ENCODE results near the gene ADM. TPM values are rescaled to one million over a fixed set of nuclear protein-coding genes. Genes with fewer than 3 reads are reported as not detected.

Gene ADM
- polyA plus RNA-seq, 2 of the 4 experiments (the other 2 are of a cell fraction), result 66.3 to 72.1 TPM

DNA sequence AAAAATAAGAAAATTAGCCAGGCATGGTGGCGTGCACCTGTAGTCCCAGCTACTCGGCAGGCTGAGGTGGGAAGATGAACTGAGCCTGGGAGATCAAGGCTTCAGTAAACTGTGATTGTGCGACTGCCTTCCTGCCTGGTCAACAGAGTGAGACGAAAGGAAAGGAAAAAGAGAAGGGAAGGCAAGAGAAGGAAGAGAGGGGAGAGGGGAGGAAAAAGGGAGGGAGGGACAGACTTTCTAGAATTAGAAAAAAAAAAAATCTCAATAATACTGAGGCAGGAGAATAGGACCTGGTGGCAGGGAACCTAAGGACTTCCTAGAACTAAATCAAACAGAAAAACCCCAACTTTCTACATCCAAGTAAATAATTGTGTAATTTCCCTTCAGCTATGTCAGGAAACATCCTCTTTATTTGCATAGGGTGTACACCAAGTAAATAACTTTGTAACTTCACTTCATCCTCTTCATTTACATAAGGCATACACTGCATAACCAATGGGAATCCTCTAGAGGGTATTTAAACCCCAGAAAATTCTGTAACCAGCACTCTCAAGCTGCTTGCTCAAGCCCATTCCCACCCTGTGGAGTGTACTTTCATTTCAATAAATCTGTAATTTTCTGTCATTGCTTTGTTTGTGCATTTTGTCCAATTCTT lies 19.6 kb upstream of the ADM start:
- peak overlapping the region; percentile 72 for H3K4me2 ChIP-seq
- no peak overlapping the region for H3K4me3 ChIP-seq
- no peak for TF ChIP-seq RNF2 (IDR thresholded peaks at IDR 0.05; ENCODE audit: borderline replicate concordance, low read depth)
- no peak for TF ChIP-seq CHD2 (IDR thresholded peaks at IDR 0.05; ENCODE audit: low read length, partially characterized antibody)
- no peak for TF ChIP-seq RCOR1 (IDR thresholded peaks at IDR 0.05; ENCODE audit: low read depth, low read length)
- 0 out of 2 replicates have a peak, but pooled peaks have one; percentile 21 for TF ChIP-seq HES2 (IDR thresholded peaks at IDR 0.05)
- TF ChIP-seq SMC3 (IDR thresholded peaks at IDR 0.05), result 0 out of 3 replicates have a peak, but pooled peaks have one; percentile 13
- peak; percentile 75 to 80; a peak in 3 of 4 replicates for TF ChIP-seq CEBPB (IDR thresholded peaks at IDR 0.05)
- H3K4me1 ChIP-seq, result peaks cover 21% of the 10 kb centered on the region
- FAIRE-seq, result no peak
- peak in 1 of 2 experiments; percentile 65 for DNase-seq (ENCODE audit: low read depth in 1 of 2, low spot score in 1 of 2)
- peak overlapping the region; percentile 34 to 50; a peak in 4 of 6 replicates for H3K27ac ChIP-seq
- H3K9me3 ChIP-seq, result no peaks in the 10 kb centered on the region
- 55% methylated on average over 4 of the region's 4 CpGs for WGBS (ENCODE audit: missing lambda C conversion rate)
- ChIA-PET CTCF (interaction anchor here (0.6 to 3.0 kb wide), 7 partner anchors 11 to 551 kb away, joined by 3 to 8 read pairs (median 3); no protein-coding TSS in a partner anchor), POLR2A (interaction anchor here (1.1 to 1.6 kb wide), 2 partner anchors 18 to 19 kb away, joined by 3 to 8 read pairs; partner anchors contain the start of gene ADM)
- ATAC-seq, result peak; percentile 65 to 85; a peak in 5 of 6 replicates

DNA sequence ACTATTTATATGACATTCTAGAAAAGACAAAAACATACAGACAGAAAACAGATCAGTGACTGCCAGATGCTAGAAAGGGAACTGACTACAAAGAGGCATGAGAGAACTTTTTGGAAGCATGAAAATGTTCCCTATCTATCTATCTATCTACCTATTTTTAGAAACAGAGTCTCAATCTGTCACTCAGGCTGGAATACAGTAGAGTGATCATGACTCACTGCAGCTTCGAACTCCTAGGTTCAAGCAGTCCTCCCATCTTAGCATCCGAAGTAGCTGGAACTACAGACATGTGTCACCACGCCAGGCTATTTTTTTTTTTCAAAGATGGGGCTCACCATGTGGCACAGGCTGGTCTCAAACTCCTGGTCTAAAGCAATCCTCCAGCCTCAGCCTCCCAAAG lies 17.7 kb upstream of the ADM start:
- no peak for DNase-seq (ENCODE audit: low read depth in 1 of 2, low spot score in 1 of 2)
- ChIA-PET POLR2A (interaction anchor here (0.7 kb wide), 1 partner anchor 459 kb away, joined by 4 read pairs; no protein-coding TSS in a partner anchor), CTCF (interaction anchor here (0.6 kb wide), 1 partner anchor 13 kb away, joined by 3 read pairs; no protein-coding TSS in a partner anchor)
- no peak for TF ChIP-seq JUNB (IDR thresholded peaks at IDR 0.05)
- Histone ChIP-seq H3K27ac (no peak overlapping the region), H3K4me2 (no peak overlapping the region), H3K9me3 (no peaks in the 10 kb centered on the region), H3K4me3 (no peak overlapping the region), H3K4me1 (peaks cover 29% of the 10 kb centered on the region)
- ATAC-seq, result no peak
- FAIRE-seq, result no peak
- WGBS (ENCODE audit: missing lambda C conversion rate), result 76% methylated on average over 3 of the region's 3 CpGs

GRCh38 chr11:10287766-10288715 lies 16.8 kb upstream of the ADM start:
- Histone ChIP-seq H3K4me2 (no peak overlapping the region), H3K27ac (no peak overlapping the region), H3K4me1 (peaks cover 38% of the 10 kb centered on the region), H3K9me3 (no peaks in the 10 kb centered on the region), H3K4me3 (no peak overlapping the region)
- FAIRE-seq (no peak), DNase-seq (ENCODE audit: low read depth in 1 of 2, low spot score in 1 of 2) (no peak), ATAC-seq (no peak)
- WGBS (ENCODE audit: missing lambda C conversion rate), result 92% methylated on average over 5 of the region's 9 CpGs
- CTCF ChIA-PET, result interaction anchor here (0.8 to 1.6 kb wide), 4 partner anchors 13 to 80 kb away, joined by 3 to 5 read pairs (median 4); partner anchors contain the start of gene ADM
- POLR2A ChIA-PET, result interaction anchor here (0.8 to 0.9 kb wide), 2 partner anchors 15 to 16 kb away, joined by 3 to 5 read pairs; partner anchors contain the start of gene ADM
- TF ChIP-seq CEBPB (IDR thresholded peaks at IDR 0.05), result no peak
- TF ChIP-seq NFE2L2 (conservative IDR thresholded peaks at IDR 0.05; ENCODE audit: low read length), result no peak
- TF ChIP-seq BCL3 (IDR thresholded peaks at IDR 0.05), result no peak
- no peak for TF ChIP-seq EHMT2 (IDR thresholded peaks at IDR 0.05; ENCODE audit: low read depth)

GRCh38 chr11:10288881-10289764 lies 15.8 kb upstream of the ADM start:
- Histone ChIP-seq H3K4me3 (no peak overlapping the region), H3K4me1 (peaks cover 38% of the 10 kb centered on the region), H3K9me3 (no peaks in the 10 kb centered on the region), H3K27ac (no peak overlapping the region), H3K4me2 (no peak overlapping the region)
- DNase-seq (ENCODE audit: low read depth in 1 of 2, low spot score in 1 of 2) (no peak), ATAC-seq (no peak), FAIRE-seq (no peak)
- no peak for TF ChIP-seq SMC3 (IDR thresholded peaks at IDR 0.05)
- TF ChIP-seq, protein P1, sequence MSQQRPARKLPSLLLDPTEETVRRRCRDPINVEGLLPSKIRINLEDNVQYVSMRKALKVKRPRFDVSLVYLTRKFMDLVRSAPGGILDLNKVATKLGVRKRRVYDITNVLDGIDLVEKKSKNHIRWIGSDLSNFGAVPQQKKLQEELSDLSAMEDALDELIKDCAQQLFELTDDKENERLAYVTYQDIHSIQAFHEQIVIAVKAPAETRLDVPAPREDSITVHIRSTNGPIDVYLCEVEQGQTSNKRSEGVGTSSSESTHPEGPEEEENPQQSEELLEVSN (IDR thresholded peaks at IDR 0.05; ENCODE audit: borderline replicate concordance, low read depth), result no peak
- TF ChIP-seq RAD21 (conservative IDR thresholded peaks at IDR 0.05 in 1 of 2, IDR thresholded peaks at IDR 0.05 in 1 of 2), result no peak
- no peak for TF ChIP-seq JUN (IDR thresholded peaks at IDR 0.05)
- TF ChIP-seq FOXS1 (CRISPR knock-in tag; IDR thresholded peaks at IDR 0.05), result no peak
- POLR2A ChIA-PET, result no interaction called here
- CTCF ChIA-PET, result interaction anchor here (0.6 to 3.1 kb wide), 7 partner anchors 14 to 81 kb away, joined by 3 to 11 read pairs (median 5); partner anchors contain the start of gene ADM
- 85% methylated on average over 15 of the region's 24 CpGs for WGBS (ENCODE audit: missing lambda C conversion rate)

All from A549 (cell line).